ENCODE results near the gene SEMA4G.

- TF ChIP-seq CTCF (tag by site-specific recombination; IDR thresholded peaks at IDR 0.05) (no peak), ZBTB10 (tag by site-specific recombination; IDR thresholded peaks at IDR 0.05) (no peak), YY1 (tag by site-specific recombination; IDR thresholded peaks at IDR 0.05) (no peak), ZNF624 (tag by site-specific recombination; IDR thresholded peaks at IDR 0.05) (no peak), KLF16 (tag by site-specific recombination; IDR thresholded peaks at IDR 0.05) (no peak), ZNF140 (tag by site-specific recombination; IDR thresholded peaks at IDR 0.05) (no peak), ZNF776 (tag by site-specific recombination; IDR thresholded peaks at IDR 0.05; ENCODE audit: borderline replicate concordance) (no peak)
These were observed 11.0 kb downstream of the SEMA4G start for GRCh38 chr10:100980311-100980710.

Data from HEK293 (cell line).